Measurements from ENCODE around the gene VPS8. TPM values are rescaled to one million over a fixed set of nuclear protein-coding genes. Genes with fewer than 3 reads are reported as not detected.
A peak's percentile ranks its signal among the peaks of the same experiment; 100 is the strongest.

VPS8 gene
- total RNA-seq, 1 donor from 2014 or later, result 68.8 TPM

- ChIA-PET CTCF (interaction anchor here (0.9 to 1.4 kb wide), 5 partner anchors 12 to 360 kb away, joined by 3 to 11 read pairs (median 3); no protein-coding TSS in a partner anchor), POLR2A (interaction anchor here (2.6 kb wide), 1 partner anchor 216 kb away, joined by 12 read pairs; the partner anchor contains the start of gene EPHB3)
- Mint-ChIP-seq H3K4me3 (no peak overlapping the region), H3K27ac (no peak overlapping the region), H3K27me3 (peaks cover 24% of the 10 kb centered on the region), H3K36me3 (ENCODE audit: low read depth) (no peaks in the 10 kb centered on the region), H3K4me1 (no peaks in the 10 kb centered on the region), H3K9me3 (no peaks in the 10 kb centered on the region)
- DNase-seq (peak; percentile 55), ATAC-seq (ENCODE audit: low read depth) (peak; percentile 100)
- TF ChIP-seq CTCF (IDR thresholded peaks at IDR 0.05), result no peak
- intact Hi-C loops (cut with micrococcal nuclease), result loop anchor here (1.0 to 10.0 kb wide), 6 partner anchors 50 to 883 kb away; partner anchors contain the start of gene EPHB3
These were observed 34.2 kb upstream of the VPS8 start for GRCh38 chr3:184777566-184778356.

GRCh38 chr3:184778426-184779332, 33.3 kb upstream of the VPS8 start:
- TF ChIP-seq CTCF (IDR thresholded peaks at IDR 0.05), result no peak
- no peak overlapping the region for H3K4me3 Mint-ChIP-seq
- no peak for DNase-seq
- ChIA-PET POLR2A (interaction anchor here (1.0 to 2.6 kb wide), 2 partner anchors 34 to 217 kb away, joined by 3 to 12 read pairs; partner anchors contain the start of genes EPHB3 and VPS8), CTCF (interaction anchor here (0.7 to 1.4 kb wide), 5 partner anchors 13 to 228 kb away, joined by 3 to 11 read pairs (median 4); no protein-coding TSS in a partner anchor)
- no peak for ATAC-seq (ENCODE audit: low read depth)
- H3K27ac Mint-ChIP-seq, result no peak overlapping the region
- no peaks in the 10 kb centered on the region for H3K36me3 Mint-ChIP-seq (ENCODE audit: low read depth)
- H3K27me3 Mint-ChIP-seq, result peaks cover 24% of the 10 kb centered on the region
- no peaks in the 10 kb centered on the region for H3K4me1 Mint-ChIP-seq
- intact Hi-C loops (cut with micrococcal nuclease), result loop anchor here (5.0 to 10.0 kb wide), 2 partner anchors 361 to 884 kb away; no protein-coding TSS in a partner anchor
- H3K9me3 Mint-ChIP-seq, result no peaks in the 10 kb centered on the region

- H3K27ac Mint-ChIP-seq, result no peak overlapping the region
- TF ChIP-seq CTCF (IDR thresholded peaks at IDR 0.05), result no peak
- peaks cover 29% of the 10 kb centered on the region for H3K27me3 Mint-ChIP-seq
- H3K9me3 Mint-ChIP-seq, result no peaks in the 10 kb centered on the region
- ChIA-PET POLR2A (no interaction called here), CTCF (interaction anchor here (0.8 kb wide), 1 partner anchor 220 kb away, joined by 3 read pairs; no protein-coding TSS in a partner anchor)
- intact Hi-C loops (cut with micrococcal nuclease), result no loop called here
- peaks cover 16% of the 10 kb centered on the region for H3K4me1 Mint-ChIP-seq
- ATAC-seq (ENCODE audit: low read depth), result no peak
- no peak for DNase-seq
- no peaks in the 10 kb centered on the region for H3K36me3 Mint-ChIP-seq (ENCODE audit: low read depth)
- no peak overlapping the region for H3K4me3 Mint-ChIP-seq
These were observed 30.9 kb upstream of the VPS8 start for GRCh38 chr3:184780981-184781515.

- intact Hi-C loops (cut with micrococcal nuclease), result no loop called here
- H3K27ac Mint-ChIP-seq, result no peak overlapping the region
- ATAC-seq (ENCODE audit: low read depth) (no peak), DNase-seq (no peak)
- CTCF ChIA-PET, result interaction anchor here (1.8 kb wide), 1 partner anchor 220 kb away, joined by 8 read pairs; the partner anchor contains the start of gene EPHB3
- peaks cover 29% of the 10 kb centered on the region for H3K27me3 Mint-ChIP-seq
- H3K9me3 Mint-ChIP-seq, result no peaks in the 10 kb centered on the region
- POLR2A ChIA-PET, result no interaction called here
- no peak overlapping the region for H3K4me3 Mint-ChIP-seq
- H3K4me1 Mint-ChIP-seq, result peaks cover 21% of the 10 kb centered on the region
- TF ChIP-seq CTCF (IDR thresholded peaks at IDR 0.05), result no peak
- no peaks in the 10 kb centered on the region for H3K36me3 Mint-ChIP-seq (ENCODE audit: low read depth)
These were observed 30.2 kb upstream of the VPS8 start for GRCh38 chr3:184781801-184782200.

Data from activated B cell treated with CpG ODN at 0.5 μM for 24 hours (primary cell).